Gastrocnemius medialis (tissue), 4 donors: ENCODE data around the gene GULP1. TPM values are rescaled to one million over a fixed set of nuclear protein-coding genes. Genes with fewer than 3 reads are reported as not detected.
"Not testable (repeated sequence)": the region's sequence is repeated elsewhere in the genome, so short reads cannot be mapped to it uniquely, and the experiment has no call there.

Source experiments
- ATAC-seq, 2 donors: fragments of 150-250 bp; one replicate each; pipeline ENCODE4 v1.9.1; 2016
- DNase-seq, 2 donors: peaks; one replicate each; pipeline ENCODE4 v3.0.0-alpha.2; 2019
- H3K27ac ChIP-seq, 4 donors: fragments of 200-600 bp; sonication (generic); 1 replicate in 1 of 4; 2 replicates in 3 of 4; pipeline ENCODE4 v1.5.1; 2016 to 2018; ENCODE audit warnings: mild to moderate bottlenecking in 2 of 4, moderate library complexity in 1 of 4
- H3K27me3 ChIP-seq, 3 donors: fragments of 200-600 bp; sonication (generic) in 2 of 3; 1 replicate in 1 of 3; 2 replicates in 2 of 3; pipeline versions ENCODE4 v1.5.1 to v1.6.0; 2016 to 2019; ENCODE audit warnings: mild to moderate bottlenecking in 1 of 3, moderate library complexity in 1 of 3
- H3K36me3 ChIP-seq, 2 donors: fragments of 200-600 bp; sonication (generic) in 1 of 2; one replicate each; pipeline ENCODE4 v1.5.1; 2017 to 2018
- H3K4me1 ChIP-seq, 2 donors: fragments of 200-600 bp; sonication (generic) in 1 of 2; one replicate each; pipeline ENCODE4 v1.5.1; 2016 to 2017; ENCODE audit warnings: mild to moderate bottlenecking in 2 of 2
- H3K4me3 ChIP-seq, 4 donors: fragments of 200-600 bp; sonication (generic) in 3 of 4; 1 replicate in 1 of 4; 2 replicates in 3 of 4; pipeline ENCODE4 v1.5.1; 2016 to 2019; ENCODE audit warnings: mild to moderate bottlenecking in 2 of 4
- H3K9me3 ChIP-seq, 3 donors: fragments of 200-600 bp; sonication (generic) in 2 of 3; 1 replicate in 1 of 3; 2 replicates in 2 of 3; pipeline ENCODE4 v1.5.1; 2016 to 2019
- POLR2A ChIP-seq, 2 donors: fragments of 450-650 bp; IDR thresholded peaks; one replicate each; pipeline ENCODE4 v1.6.1; 2017; ENCODE audit warnings: antibody characterized with exemption in 2 of 2, mild to moderate bottlenecking in 2 of 2, moderate library complexity in 2 of 2
- in situ Hi-C, 4 donors: fragments of 200-750 bp; cut with MboI; loops; one replicate each; pipeline versions ENCODE4 v1.15.0 to v1.8.0; 2017; ENCODE audit warnings: low sequenced_read_pairs in 4 of 4
- intact Hi-C: fragments of 100-400 bp; cut with DNase I; formaldehyde crosslinking; loops from one replicate; pipeline ENCODE4 v1.15.1; 2023; ENCODE audit warnings: low total_unique reads
- total RNA-seq, 4 donors: library from RNA; depleted of rRNA; stranded (reverse); fragments of >200 nt; gene quantifications; one replicate each; pipeline versions ENCODE4 v1.1.0 to v1.2.3, GENCODE V29; 2016
- TF ChIP-seq, protein P1 (sequence below), 5 experiments: fragments of 450-650 bp in 3 of 5; fragments of 200-600 bp in 2 of 5; sonication (generic) in 2 of 5; IDR thresholded peaks in 4 of 5; conservative IDR thresholded peaks in 1 of 5; 1 replicate in 4 of 5; 2 replicates in 1 of 5; pipeline ENCODE4 v1.5.1; 2016 to 2019; ENCODE audit warnings: antibody characterized with exemption in 5 of 5, mild to moderate bottlenecking in 3 of 5, moderate library complexity in 3 of 5

Gene GULP1
- total RNA-seq, 4 donors from 2014 or later, result 7.3 to 16.4 (median 12.1) TPM

- H3K4me1 ChIP-seq, DNase-seq, intact Hi-C loops, H3K27me3 ChIP-seq, H3K27ac ChIP-seq, H3K4me3 ChIP-seq, in situ Hi-C loops, H3K36me3 ChIP-seq, ATAC-seq, H3K9me3 ChIP-seq: not testable (repeated sequence)
Measured at GRCh38 chr2:188606596-188606995, 314.9 kb downstream of the GULP1 start.

DNA sequence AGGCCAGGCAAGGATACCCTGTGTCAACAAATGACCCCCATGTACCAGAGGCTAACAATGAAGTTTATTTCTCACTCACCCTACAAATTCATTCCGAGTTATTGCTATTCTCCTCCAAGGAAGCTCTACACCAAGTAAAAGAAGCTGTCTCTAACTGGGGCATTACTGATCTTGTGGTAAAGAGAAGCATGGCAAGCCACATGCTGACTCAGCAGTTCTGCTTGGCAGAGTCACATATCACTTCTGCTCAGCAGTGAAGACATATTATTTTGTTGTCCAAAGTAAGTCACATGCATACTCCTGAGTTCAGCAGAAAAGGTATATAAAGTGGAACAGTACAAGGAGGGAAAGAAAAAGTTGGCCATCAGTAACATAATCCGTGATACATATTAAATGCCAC, 315.8 kb downstream of the GULP1 start:
- intact Hi-C loops, result no loop called here
- no peak for DNase-seq
- Histone ChIP-seq H3K36me3 (no peaks in the 10 kb centered on the region), H3K9me3 (no peaks in the 10 kb centered on the region), H3K4me3 (no peak overlapping the region), H3K4me1 (no peaks in the 10 kb centered on the region), H3K27me3 (no peaks in the 10 kb centered on the region), H3K27ac (no peak overlapping the region)
- in situ Hi-C loops, result no loop called here
- no peak for TF ChIP-seq POLR2A (IDR thresholded peaks at IDR 0.05)
- TF ChIP-seq, protein P1, sequence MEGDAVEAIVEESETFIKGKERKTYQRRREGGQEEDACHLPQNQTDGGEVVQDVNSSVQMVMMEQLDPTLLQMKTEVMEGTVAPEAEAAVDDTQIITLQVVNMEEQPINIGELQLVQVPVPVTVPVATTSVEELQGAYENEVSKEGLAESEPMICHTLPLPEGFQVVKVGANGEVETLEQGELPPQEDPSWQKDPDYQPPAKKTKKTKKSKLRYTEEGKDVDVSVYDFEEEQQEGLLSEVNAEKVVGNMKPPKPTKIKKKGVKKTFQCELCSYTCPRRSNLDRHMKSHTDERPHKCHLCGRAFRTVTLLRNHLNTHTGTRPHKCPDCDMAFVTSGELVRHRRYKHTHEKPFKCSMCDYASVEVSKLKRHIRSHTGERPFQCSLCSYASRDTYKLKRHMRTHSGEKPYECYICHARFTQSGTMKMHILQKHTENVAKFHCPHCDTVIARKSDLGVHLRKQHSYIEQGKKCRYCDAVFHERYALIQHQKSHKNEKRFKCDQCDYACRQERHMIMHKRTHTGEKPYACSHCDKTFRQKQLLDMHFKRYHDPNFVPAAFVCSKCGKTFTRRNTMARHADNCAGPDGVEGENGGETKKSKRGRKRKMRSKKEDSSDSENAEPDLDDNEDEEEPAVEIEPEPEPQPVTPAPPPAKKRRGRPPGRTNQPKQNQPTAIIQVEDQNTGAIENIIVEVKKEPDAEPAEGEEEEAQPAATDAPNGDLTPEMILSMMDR (IDR thresholded peaks at IDR 0.05 in 4 of 5, conservative IDR thresholded peaks at IDR 0.05 in 1 of 5), result no peak
- no peak for ATAC-seq

DNA sequence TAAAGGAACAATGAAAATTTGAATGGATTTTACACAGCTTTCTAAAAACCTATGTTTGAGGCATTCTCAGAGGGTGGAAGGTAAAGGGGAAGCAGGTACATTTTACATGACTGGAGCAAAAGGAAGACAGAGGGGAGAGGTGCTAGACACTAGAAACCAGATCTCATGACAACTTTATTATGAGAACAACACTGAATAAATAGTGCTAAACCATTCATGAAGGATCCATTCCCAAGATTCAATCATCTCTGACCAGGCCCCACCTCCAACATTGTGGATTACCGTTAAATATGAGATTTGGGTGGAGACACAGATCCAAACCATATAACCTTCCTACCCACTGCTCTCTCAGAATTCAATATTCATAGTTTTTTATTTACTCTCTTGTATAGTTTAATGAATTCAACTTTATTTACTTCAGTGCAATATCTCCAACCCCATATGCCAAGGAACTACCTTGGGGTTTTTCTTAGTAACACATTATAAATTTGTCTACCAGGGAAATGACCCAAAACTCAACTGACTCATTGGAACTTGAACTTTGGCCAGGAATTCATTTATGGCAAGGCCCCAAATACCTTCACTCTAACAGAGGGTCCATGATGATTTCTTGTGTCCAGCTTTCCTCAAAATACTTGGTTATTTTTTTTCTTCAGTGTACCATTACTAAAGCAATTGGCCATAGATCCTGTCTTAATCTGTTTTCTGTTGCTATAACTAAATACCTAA, 317.8 kb downstream of the GULP1 start:
- DNase-seq, result no peak
- no peak for ATAC-seq
- in situ Hi-C loops (no loop called here), intact Hi-C loops (no loop called here)
- H3K4me3 ChIP-seq, result no peak overlapping the region
- H3K9me3 ChIP-seq, result no peaks in the 10 kb centered on the region
- TF ChIP-seq, protein P1 (IDR thresholded peaks at IDR 0.05 in 4 of 5, conservative IDR thresholded peaks at IDR 0.05 in 1 of 5), result no peak
- no peak for TF ChIP-seq POLR2A (IDR thresholded peaks at IDR 0.05)
- no peak overlapping the region for H3K27ac ChIP-seq
- H3K27me3 ChIP-seq, result no peaks in the 10 kb centered on the region
- H3K36me3 ChIP-seq, result no peaks in the 10 kb centered on the region
- no peaks in the 10 kb centered on the region for H3K4me1 ChIP-seq

GRCh38 chr2:188610050-188610444, 318.4 kb downstream of the GULP1 start:
- Histone ChIP-seq H3K9me3 (no peaks in the 10 kb centered on the region), H3K4me3 (no peak overlapping the region), H3K4me1 (no peaks in the 10 kb centered on the region), H3K27ac (no peak overlapping the region), H3K27me3 (no peaks in the 10 kb centered on the region), H3K36me3 (no peaks in the 10 kb centered on the region)
- in situ Hi-C loops (no loop called here), intact Hi-C loops (no loop called here)
- ATAC-seq (no peak), DNase-seq (no peak)
- no peak for TF ChIP-seq POLR2A (IDR thresholded peaks at IDR 0.05)
- TF ChIP-seq, protein P1 (IDR thresholded peaks at IDR 0.05 in 4 of 5, conservative IDR thresholded peaks at IDR 0.05 in 1 of 5), result no peak

DNA sequence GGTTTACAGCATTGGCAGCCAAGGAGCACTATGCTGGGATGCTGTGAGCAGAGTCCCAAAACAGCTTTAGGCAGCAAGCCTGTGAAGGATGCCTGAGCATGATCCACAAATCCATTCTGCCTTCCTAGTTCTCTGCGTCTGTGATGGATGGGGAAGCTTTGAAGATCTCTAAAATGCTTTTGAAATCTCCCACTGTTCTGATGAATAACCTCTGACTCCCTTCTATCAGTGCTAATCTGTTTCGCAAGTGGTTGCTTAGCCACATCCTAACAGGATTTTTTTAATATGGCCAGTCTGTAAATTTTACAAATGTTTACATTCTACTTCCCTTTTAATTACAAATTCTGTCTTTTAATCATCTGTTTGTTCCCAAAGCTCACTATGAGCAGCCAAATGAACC, 319.2 kb downstream of the GULP1 start:
- intact Hi-C loops (no loop called here), in situ Hi-C loops (no loop called here)
- H3K9me3 ChIP-seq, result no peaks in the 10 kb centered on the region
- DNase-seq, result no peak
- H3K4me3 ChIP-seq, result no peak overlapping the region
- TF ChIP-seq, protein P1 (IDR thresholded peaks at IDR 0.05 in 4 of 5, conservative IDR thresholded peaks at IDR 0.05 in 1 of 5), result no peak
- no peak for TF ChIP-seq POLR2A (IDR thresholded peaks at IDR 0.05)
- H3K36me3 ChIP-seq, result no peaks in the 10 kb centered on the region
- ATAC-seq, result no peak
- no peak overlapping the region for H3K27ac ChIP-seq
- no peaks in the 10 kb centered on the region for H3K4me1 ChIP-seq
- no peaks in the 10 kb centered on the region for H3K27me3 ChIP-seq
